IMR-90 (cell line): ENCODE measurements around the gene LGI4.

Source experiments
- BHLHE40 ChIP-seq: fragments of 150-350 bp; IDR thresholded peaks from 2 replicates; pipeline ENCODE4 v1.6.1; 2016; ENCODE audit warnings: mild to moderate bottlenecking, low read depth, low read length
- CHD1 ChIP-seq: IDR thresholded peaks from 2 replicates; pipeline ENCODE4 v1.6.1; 2012; ENCODE audit warnings: low read depth, low read length, improper control_type of control experiment
- CTCF ChIP-seq: conservative IDR thresholded peaks from 2 replicates; pipeline ENCODE4 v1.5.1; 2012; ENCODE audit warnings: mild to moderate bottlenecking, low read depth, low read length, improper control_type of control experiment
- FOS ChIP-seq: fragments of 150-350 bp; IDR thresholded peaks from 2 replicates; pipeline ENCODE4 v1.6.1; 2016; ENCODE audit warnings: low read depth, low read length
- MAFK ChIP-seq: IDR thresholded peaks from 2 replicates; pipeline ENCODE4 v1.6.1; 2012; ENCODE audit warnings: low read depth, low read length, improper control_type of control experiment
- MAZ ChIP-seq: IDR thresholded peaks from 2 replicates; pipeline ENCODE4 v1.6.1; 2012; ENCODE audit warnings: low read depth, mild to moderate bottlenecking, low read length, improper control_type of control experiment, moderate library complexity, borderline replicate concordance
- POLR2A ChIP-seq: IDR thresholded peaks from 2 replicates; pipeline ENCODE4 v1.6.1; 2012; ENCODE audit warnings: mild to moderate bottlenecking, low read depth, low read length
- RCOR1 ChIP-seq: IDR thresholded peaks from 2 replicates; pipeline ENCODE4 v1.6.1; 2012; ENCODE audit warnings: mild to moderate bottlenecking, low read length, improper control_type of control experiment; ENCODE audit not compliant: insufficient replicate concordance
- USF2 ChIP-seq: fragments of 150-350 bp; IDR thresholded peaks from 2 replicates; pipeline ENCODE4 v1.6.1; 2017; ENCODE audit warnings: mild to moderate bottlenecking, antibody characterized with exemption, low read length, low read depth

GRCh38 chr19:35119578-35120155 lies 15.2 kb downstream of the LGI4 start:
- TF ChIP-seq CTCF: no peak
- TF ChIP-seq MAFK: no peak
- TF ChIP-seq POLR2A: no peak
- no peak for TF ChIP-seq FOS
- TF ChIP-seq BHLHE40: no peak
- no peak for TF ChIP-seq USF2
- TF ChIP-seq CHD1: no peak
- no peak for TF ChIP-seq MAZ
- TF ChIP-seq RCOR1: no peak
